Measurements from ENCODE around the gene ACSL1.
"Not testable (repeated sequence)": the region's sequence is repeated elsewhere in the genome, so short reads cannot be mapped to it uniquely, and the experiment has no call there.

ACSL1 gene

GRCh38 chr4:184744236-184744635 lies 81.5 kb downstream of the ACSL1 start:
- DNase-seq (ENCODE audit: low spot score) = no peak
- TF ChIP-seq, protein P1, sequence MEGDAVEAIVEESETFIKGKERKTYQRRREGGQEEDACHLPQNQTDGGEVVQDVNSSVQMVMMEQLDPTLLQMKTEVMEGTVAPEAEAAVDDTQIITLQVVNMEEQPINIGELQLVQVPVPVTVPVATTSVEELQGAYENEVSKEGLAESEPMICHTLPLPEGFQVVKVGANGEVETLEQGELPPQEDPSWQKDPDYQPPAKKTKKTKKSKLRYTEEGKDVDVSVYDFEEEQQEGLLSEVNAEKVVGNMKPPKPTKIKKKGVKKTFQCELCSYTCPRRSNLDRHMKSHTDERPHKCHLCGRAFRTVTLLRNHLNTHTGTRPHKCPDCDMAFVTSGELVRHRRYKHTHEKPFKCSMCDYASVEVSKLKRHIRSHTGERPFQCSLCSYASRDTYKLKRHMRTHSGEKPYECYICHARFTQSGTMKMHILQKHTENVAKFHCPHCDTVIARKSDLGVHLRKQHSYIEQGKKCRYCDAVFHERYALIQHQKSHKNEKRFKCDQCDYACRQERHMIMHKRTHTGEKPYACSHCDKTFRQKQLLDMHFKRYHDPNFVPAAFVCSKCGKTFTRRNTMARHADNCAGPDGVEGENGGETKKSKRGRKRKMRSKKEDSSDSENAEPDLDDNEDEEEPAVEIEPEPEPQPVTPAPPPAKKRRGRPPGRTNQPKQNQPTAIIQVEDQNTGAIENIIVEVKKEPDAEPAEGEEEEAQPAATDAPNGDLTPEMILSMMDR (IDR thresholded peaks at IDR 0.05; ENCODE audit: extremely low read depth, missing control alignments) = no peak

DNA sequence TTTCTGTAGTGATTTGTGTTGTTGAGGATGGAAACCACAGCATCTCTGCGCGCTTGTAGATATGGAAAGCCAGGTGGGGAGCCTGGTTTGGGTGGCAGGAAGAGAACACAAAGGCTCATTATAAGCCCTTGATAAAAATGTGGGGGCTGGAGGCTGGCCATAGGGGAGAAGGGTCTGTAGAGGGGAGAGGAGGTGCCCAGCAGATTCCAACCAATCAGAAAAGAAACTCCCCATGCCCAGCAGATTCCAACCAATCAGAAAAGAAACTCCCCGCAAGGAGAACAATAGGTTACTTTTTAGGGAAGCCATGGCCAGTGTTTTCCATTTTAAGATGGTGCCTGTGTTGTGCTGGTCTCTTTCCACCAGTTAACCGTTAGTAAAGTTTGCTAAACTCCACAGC lies 82.1 kb downstream of the ACSL1 start:
- DNase-seq (ENCODE audit: low spot score) = no peak

DNA sequence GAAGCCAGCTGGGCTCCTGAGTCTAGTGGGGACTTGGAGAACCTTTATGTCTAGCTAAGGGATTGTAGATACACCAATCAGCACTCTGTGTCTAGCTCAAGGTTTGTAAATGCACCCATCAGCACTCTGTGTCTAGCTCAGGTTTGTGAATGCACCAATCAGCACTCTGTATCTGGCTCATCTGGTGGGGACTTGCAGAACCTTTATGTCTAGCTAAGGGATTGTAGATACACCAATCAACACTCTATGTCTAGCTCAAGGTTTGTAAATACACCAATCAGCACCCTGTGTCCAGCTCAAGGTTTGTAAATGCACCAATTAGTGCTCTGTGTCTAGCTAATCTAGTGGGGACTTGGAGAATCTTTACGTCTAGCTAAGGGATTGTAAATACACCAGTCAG lies 84.1 kb downstream of the ACSL1 start:
- DNase-seq (ENCODE audit: low spot score) = not testable (repeated sequence)

More for the DNA sequence above, 82.1 kb downstream of the ACSL1 start:
- TF ChIP-seq, protein P1 (IDR thresholded peaks at IDR 0.05; ENCODE audit: extremely low read depth, missing control alignments) = no peak

GRCh38 chr4:184740980-184741391 lies 84.8 kb downstream of the ACSL1 start:
- no peak for DNase-seq (ENCODE audit: low spot score)
- TF ChIP-seq, protein P1 (IDR thresholded peaks at IDR 0.05; ENCODE audit: extremely low read depth, missing control alignments) = no peak

DNA sequence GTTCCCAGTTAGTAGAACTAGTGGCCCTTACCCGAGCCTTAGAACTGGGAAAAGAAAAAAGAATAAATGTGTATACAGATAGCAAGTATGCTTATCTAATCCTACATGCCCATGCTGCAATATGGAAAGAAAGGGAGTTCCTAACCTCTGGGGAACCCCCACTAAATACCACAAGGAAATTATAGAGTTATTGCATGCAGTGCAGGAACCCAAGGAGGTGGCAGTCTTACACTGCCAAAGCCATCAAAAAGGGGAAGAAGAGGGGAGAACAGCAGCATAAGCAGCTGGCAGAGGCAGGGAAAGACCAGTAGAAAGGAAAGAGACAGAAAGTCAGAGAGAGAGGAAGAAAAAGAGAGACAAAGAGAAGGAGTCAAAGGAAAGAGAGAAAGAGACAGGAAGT lies 86.2 kb downstream of the ACSL1 start:
- not testable (repeated sequence) for DNase-seq (ENCODE audit: low spot score)

DNA sequence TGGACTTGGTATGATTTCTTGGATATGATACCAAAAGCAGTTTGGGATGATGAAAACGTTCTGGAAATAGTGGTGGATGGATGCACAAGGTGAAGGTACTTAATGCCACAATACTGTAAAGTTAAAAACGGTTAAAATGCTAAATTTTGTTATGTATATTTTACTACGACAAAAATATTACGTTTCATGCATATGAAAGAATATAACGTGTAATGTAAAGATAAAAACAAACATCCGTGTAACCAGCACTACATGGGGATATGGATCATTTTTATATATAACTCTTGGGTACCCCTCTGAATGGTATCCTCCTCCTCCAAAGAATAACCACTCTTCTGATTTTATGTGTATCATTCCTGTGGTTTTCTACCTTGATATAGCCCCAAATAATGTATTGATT lies 91.0 kb downstream of the ACSL1 start:
- DNase-seq (ENCODE audit: low spot score) = no peak
- TF ChIP-seq, protein P1 (IDR thresholded peaks at IDR 0.05; ENCODE audit: extremely low read depth, missing control alignments) = no peak

DNA sequence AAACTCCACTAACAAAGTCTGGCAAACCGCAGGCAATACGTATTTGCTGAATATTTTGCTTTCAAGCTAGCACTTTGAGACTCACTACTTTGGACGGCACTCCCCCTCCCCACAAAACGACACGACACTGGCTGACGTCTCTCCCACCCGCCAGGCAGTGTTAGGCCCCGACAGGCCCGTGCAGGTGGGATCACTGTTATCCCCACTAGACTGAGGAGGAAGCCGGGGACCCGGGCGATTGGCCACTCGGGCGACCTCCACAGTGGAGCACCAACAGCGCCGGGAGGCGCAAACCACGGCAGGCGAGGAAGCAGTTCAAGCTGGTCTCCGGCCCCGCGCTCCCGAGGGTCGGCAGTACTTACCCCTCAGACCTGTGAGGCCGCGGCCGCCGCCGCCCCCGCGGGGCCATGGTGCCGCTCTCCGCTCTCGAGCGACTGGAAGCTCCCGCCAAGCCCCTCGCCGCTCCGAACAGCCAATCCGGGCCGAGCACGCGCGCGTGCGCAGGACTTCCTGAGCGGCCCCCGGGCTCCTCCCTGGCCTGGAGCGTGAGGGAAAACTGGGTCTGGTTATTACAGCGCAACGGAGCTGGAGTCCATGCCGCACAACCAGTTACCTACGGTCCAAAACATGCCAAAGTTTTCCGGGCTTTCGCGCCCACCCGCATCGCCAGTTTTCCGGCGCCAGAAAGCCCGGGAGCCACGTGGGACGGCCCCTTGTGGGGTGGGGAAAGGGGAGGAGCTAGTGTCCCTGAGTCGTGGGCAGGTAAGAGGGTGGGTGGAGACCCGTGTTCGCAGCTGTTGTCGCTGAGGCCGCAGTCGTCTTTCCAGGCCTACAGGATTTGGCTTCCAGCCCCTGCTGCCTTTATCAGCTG lies 91.9 kb downstream of the ACSL1 start, which contains the start of gene CENPU:
Gene CENPU (minus strand): TSS at position 443 of the 871 bp plus-strand sequence. CDS start 34 bp downstream, at position 409.
- TF ChIP-seq, protein P1 (IDR thresholded peaks at IDR 0.05; ENCODE audit: extremely low read depth, missing control alignments) = no peak
- DNase-seq (ENCODE audit: low spot score) = peak; percentile 98

DNA sequence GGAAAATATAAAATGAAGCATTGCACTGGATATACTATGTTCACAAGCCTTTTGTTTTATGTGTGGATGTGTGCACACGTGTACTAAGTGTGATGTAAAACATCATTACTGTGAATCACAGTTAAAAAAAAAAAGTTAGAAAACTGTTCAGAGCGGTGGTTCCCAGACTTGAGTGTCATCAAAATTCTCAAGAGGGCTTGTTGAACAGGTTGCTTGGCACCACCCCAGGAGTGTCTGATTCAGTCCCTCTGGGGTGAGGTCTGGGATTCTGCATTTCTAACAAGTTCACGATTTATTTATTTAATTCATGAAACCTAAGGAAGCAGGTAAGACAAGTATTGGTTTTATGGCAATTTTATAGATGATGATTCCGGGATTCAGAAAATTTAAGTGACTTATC lies 93.6 kb downstream of the ACSL1 start:
- DNase-seq (ENCODE audit: low spot score) = no peak
- TF ChIP-seq, protein P1 (IDR thresholded peaks at IDR 0.05; ENCODE audit: extremely low read depth, missing control alignments) = no peak

All from GM20000 (cell line).